ENCODE results near the gene ADGRV1.
"Not testable (repeated sequence)": the region's sequence is repeated elsewhere in the genome, so short reads cannot be mapped to it uniquely, and the experiment has no call there.

ADGRV1 gene

DNA sequence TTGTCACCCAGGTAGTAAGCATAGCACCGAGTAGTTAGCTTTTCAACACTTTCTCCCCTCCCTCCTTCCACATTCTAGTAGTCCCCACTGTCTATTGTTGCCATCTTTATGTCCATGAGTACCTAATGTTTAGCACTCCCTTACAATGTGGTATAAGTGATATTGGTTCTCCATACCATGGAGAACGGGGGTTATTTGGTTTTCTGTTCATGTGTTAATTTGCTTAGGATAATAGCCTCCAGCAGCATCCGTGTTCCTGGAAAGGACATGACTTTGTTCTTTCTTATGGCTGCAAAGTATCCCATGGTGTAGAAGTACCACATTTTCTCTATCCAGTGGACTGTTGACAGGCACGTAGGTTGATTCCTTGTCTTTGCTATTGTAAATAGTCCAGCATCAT lies 353.9 kb downstream of the ADGRV1 start:
- no peaks in the 10 kb centered on the region for H3K27me3 ChIP-seq (ENCODE audit: insufficient read depth, insufficient read length)
- no peak for DNase-seq (ENCODE audit: low read depth, low spot score)
- no peaks in the 10 kb centered on the region for H3K4me1 ChIP-seq (ENCODE audit: insufficient read depth, insufficient read length)
- no peak overlapping the region for H3K9ac ChIP-seq (ENCODE audit: insufficient read length, low read depth)
- H3K4me3 ChIP-seq (ENCODE audit: insufficient read length, low read depth) = no peak overlapping the region
- no peaks in the 10 kb centered on the region for H3K36me3 ChIP-seq (ENCODE audit: insufficient read depth, insufficient read length, low read length)
- no peaks in the 10 kb centered on the region for H3K9me3 ChIP-seq (ENCODE audit: insufficient read depth, low read length)
- TF ChIP-seq SUZ12 (IDR thresholded peaks at IDR 0.05; ENCODE audit: extremely low read depth, insufficient read depth, insufficient read length) (no peak), ZNF274 (IDR thresholded peaks at IDR 0.05; ENCODE audit: low read depth, low read length) (no peak), YY1 (IDR thresholded peaks at IDR 0.05; ENCODE audit: insufficient read depth, insufficient read length) (no peak)

DNA sequence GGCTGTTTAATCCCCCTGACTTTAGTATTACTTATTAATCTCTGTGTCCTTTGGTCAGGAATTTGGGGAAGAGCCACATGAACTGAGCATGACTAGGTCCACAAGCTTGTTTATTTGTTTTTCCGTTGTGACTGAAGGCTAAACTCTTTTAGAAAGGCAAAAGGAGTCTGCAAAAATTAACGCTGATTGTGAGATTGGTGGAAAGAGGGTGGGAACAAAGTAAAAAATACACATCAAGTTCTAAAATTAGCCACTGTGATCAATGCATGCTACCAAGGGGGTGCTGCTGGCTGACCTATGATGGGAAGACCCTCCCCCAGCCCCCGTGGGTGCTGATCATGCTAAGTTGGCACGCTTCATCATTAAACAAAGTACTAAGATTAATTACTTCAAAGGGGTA lies 356.8 kb downstream of the ADGRV1 start:
- H3K4me3 ChIP-seq (ENCODE audit: insufficient read length, low read depth) = no peak overlapping the region

DNA sequence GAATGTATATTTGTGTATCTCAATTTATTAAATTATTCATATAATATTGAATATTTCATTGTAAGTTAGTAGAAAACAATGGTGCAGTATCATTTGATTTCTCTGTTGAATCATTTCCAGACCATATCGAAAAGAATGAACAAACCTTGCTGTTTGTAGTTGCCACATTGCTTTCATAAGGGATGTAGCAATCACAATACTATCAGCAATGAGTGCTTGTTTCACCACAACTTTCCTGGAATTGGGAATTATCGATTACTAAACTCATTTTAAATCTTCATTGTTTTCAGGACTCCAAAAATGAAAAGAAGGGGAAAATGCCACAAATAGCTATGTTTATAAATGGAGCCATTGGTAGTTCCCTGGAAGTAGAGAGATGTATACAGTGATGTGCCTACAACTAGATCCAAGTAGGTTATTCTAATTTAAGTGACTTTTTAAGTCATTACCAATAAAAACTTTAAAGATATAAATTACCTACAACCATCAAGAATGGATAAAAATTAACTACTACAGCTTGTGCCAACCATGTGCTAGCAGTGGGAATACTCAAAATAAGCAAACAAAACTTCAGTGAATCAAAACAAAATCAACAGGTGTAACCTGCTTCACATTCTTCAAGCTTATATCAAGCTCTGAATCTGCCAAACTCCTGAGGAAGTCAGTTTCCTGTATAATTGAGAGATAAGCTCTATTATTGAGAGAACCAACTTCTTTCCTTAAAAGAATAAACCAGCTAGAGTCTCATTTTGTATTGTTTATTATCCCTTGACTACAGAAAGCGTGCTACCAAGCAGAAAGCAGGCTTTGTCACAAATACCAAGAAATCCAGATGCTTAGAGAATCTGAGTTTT lies 358.6 kb downstream of the ADGRV1 start:
- H3K4me3 ChIP-seq (ENCODE audit: insufficient read length, low read depth) = no peak overlapping the region
- no peak overlapping the region for H3K9ac ChIP-seq (ENCODE audit: insufficient read length, low read depth)
- no peaks in the 10 kb centered on the region for H3K4me1 ChIP-seq (ENCODE audit: insufficient read depth, insufficient read length)
- no peaks in the 10 kb centered on the region for H3K9me3 ChIP-seq (ENCODE audit: insufficient read depth, low read length)
- TF ChIP-seq YY1 (IDR thresholded peaks at IDR 0.05; ENCODE audit: insufficient read depth, insufficient read length) (no peak), SUZ12 (IDR thresholded peaks at IDR 0.05; ENCODE audit: extremely low read depth, insufficient read depth, insufficient read length) (no peak), ZNF274 (IDR thresholded peaks at IDR 0.05; ENCODE audit: low read depth, low read length) (no peak)
- DNase-seq (ENCODE audit: low read depth, low spot score) = no peak
- H3K27me3 ChIP-seq (ENCODE audit: insufficient read depth, insufficient read length) = no peaks in the 10 kb centered on the region
- H3K36me3 ChIP-seq (ENCODE audit: insufficient read depth, insufficient read length, low read length) = no peaks in the 10 kb centered on the region

More for the DNA sequence above, 356.8 kb downstream of the ADGRV1 start:
- H3K27me3 ChIP-seq (ENCODE audit: insufficient read depth, insufficient read length) = no peaks in the 10 kb centered on the region
- no peak for DNase-seq (ENCODE audit: low read depth, low spot score)
- no peaks in the 10 kb centered on the region for H3K36me3 ChIP-seq (ENCODE audit: insufficient read depth, insufficient read length, low read length)
- H3K9me3 ChIP-seq (ENCODE audit: insufficient read depth, low read length) = no peaks in the 10 kb centered on the region
- no peak overlapping the region for H3K9ac ChIP-seq (ENCODE audit: insufficient read length, low read depth)
- TF ChIP-seq SUZ12 (IDR thresholded peaks at IDR 0.05; ENCODE audit: extremely low read depth, insufficient read depth, insufficient read length) = no peak
- no peak for TF ChIP-seq YY1 (IDR thresholded peaks at IDR 0.05; ENCODE audit: insufficient read depth, insufficient read length)
- no peak for TF ChIP-seq ZNF274 (IDR thresholded peaks at IDR 0.05; ENCODE audit: low read depth, low read length)
- no peaks in the 10 kb centered on the region for H3K4me1 ChIP-seq (ENCODE audit: insufficient read depth, insufficient read length)

DNA sequence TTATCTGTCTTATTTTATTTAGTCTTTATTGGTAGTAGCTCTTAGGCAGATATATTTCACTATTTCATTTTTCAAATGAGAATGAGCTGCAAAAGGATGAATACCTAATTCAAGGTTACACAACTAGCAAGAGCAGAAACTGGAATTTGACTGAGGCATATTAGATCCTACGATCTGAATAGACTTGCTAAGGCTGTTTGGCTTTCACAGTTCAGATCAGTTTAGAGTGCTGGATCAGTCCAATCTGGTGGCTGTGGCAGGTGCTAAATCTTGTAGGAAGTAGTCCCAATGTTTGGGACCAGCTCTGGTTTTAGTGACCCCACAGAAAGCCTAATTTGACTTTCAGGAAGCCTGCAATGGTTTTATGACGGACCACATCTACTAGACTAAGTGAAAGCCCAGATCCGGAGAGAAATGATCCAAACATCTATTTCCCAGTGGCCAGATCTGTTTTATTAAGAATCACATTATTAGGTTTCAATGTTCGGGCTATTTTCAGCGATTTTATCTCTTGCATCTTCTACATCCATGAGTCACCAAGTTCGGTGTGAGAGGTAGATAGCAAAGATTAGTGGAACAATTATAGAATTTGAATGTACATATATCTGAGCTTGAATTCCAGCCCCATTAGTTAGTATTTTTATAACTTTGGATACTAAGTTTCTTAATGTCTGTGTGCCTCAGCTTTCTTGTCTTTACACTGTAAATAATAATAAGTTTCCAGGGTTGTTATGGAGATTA lies 359.5 kb downstream of the ADGRV1 start:
- no peaks in the 10 kb centered on the region for H3K4me1 ChIP-seq (ENCODE audit: insufficient read depth, insufficient read length)
- no peak overlapping the region for H3K4me3 ChIP-seq (ENCODE audit: insufficient read length, low read depth)
- H3K27me3 ChIP-seq (ENCODE audit: insufficient read depth, insufficient read length) = no peaks in the 10 kb centered on the region
- no peaks in the 10 kb centered on the region for H3K9me3 ChIP-seq (ENCODE audit: insufficient read depth, low read length)
- H3K36me3 ChIP-seq (ENCODE audit: insufficient read depth, insufficient read length, low read length) = no peaks in the 10 kb centered on the region
- no peak for DNase-seq (ENCODE audit: low read depth, low spot score)
- H3K9ac ChIP-seq (ENCODE audit: insufficient read length, low read depth) = no peak overlapping the region
- TF ChIP-seq ZNF274 (IDR thresholded peaks at IDR 0.05; ENCODE audit: low read depth, low read length) = no peak
- no peak for TF ChIP-seq SUZ12 (IDR thresholded peaks at IDR 0.05; ENCODE audit: extremely low read depth, insufficient read depth, insufficient read length)
- TF ChIP-seq YY1 (IDR thresholded peaks at IDR 0.05; ENCODE audit: insufficient read depth, insufficient read length) = no peak

DNA sequence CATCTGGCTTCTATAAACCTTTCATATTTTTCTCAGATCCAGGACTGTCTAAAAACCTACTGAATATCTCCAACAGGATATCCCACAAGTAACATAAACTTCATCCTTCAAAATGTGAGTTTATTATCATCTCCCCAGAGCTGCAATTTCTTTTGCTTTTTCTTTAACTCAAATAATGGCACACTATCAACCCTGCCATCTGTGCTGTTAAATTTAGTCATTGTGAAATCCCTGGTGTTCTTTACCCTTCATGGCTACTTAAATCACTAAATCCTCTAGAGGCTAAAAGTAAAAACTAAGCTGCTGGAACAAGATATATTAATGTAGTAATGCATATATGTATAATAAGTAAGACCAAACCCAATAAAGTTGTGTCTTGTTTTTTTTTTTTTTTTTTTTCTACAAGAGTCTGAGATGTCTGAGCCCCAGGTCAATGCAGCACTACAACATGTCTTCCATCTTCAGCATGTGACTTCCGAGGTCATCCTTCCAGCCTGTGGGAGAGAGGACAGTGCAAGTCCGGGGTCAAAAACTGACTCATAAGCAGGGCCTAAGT lies 362.9 kb downstream of the ADGRV1 start:
- TF ChIP-seq YY1 (IDR thresholded peaks at IDR 0.05; ENCODE audit: insufficient read depth, insufficient read length) (no peak), SUZ12 (IDR thresholded peaks at IDR 0.05; ENCODE audit: extremely low read depth, insufficient read depth, insufficient read length) (no peak), ZNF274 (IDR thresholded peaks at IDR 0.05; ENCODE audit: low read depth, low read length) (no peak)
- Histone ChIP-seq H3K9me3 (ENCODE audit: insufficient read depth, low read length) (no peaks in the 10 kb centered on the region), H3K36me3 (ENCODE audit: insufficient read depth, insufficient read length, low read length) (no peaks in the 10 kb centered on the region), H3K27me3 (ENCODE audit: insufficient read depth, insufficient read length) (no peaks in the 10 kb centered on the region), H3K4me3 (ENCODE audit: insufficient read length, low read depth) (no peak overlapping the region), H3K9ac (ENCODE audit: insufficient read length, low read depth) (no peak overlapping the region), H3K4me1 (ENCODE audit: insufficient read depth, insufficient read length) (no peaks in the 10 kb centered on the region)
- no peak for DNase-seq (ENCODE audit: low read depth, low spot score)

DNA sequence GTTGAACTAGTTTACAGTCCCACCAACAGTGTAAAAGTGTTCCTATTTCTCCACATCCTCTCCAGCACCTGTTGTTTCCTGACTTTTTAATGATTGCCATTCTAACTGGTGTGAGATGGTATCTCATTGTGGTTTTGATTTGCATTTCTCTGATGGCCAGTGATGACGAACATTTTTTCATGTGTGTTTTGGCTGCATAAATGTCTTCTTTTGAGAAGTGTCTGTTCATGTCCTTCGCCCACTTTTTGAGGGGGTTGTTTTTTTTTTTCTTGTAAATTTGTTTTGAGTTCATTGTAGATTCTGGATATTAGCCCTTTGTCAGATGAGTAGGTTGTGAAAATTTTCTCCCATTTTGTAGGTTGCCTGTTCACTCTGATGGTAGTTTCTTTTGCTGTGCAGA lies 365.6 kb downstream of the ADGRV1 start:
- not testable (repeated sequence) for H3K27me3 ChIP-seq (ENCODE audit: insufficient read depth, insufficient read length); H3K36me3 ChIP-seq (ENCODE audit: insufficient read depth, insufficient read length, low read length); DNase-seq (ENCODE audit: low read depth, low spot score); H3K9ac ChIP-seq (ENCODE audit: insufficient read length, low read depth); H3K9me3 ChIP-seq (ENCODE audit: insufficient read depth, low read length); H3K4me1 ChIP-seq (ENCODE audit: insufficient read depth, insufficient read length); H3K4me3 ChIP-seq (ENCODE audit: insufficient read length, low read depth)

DNA sequence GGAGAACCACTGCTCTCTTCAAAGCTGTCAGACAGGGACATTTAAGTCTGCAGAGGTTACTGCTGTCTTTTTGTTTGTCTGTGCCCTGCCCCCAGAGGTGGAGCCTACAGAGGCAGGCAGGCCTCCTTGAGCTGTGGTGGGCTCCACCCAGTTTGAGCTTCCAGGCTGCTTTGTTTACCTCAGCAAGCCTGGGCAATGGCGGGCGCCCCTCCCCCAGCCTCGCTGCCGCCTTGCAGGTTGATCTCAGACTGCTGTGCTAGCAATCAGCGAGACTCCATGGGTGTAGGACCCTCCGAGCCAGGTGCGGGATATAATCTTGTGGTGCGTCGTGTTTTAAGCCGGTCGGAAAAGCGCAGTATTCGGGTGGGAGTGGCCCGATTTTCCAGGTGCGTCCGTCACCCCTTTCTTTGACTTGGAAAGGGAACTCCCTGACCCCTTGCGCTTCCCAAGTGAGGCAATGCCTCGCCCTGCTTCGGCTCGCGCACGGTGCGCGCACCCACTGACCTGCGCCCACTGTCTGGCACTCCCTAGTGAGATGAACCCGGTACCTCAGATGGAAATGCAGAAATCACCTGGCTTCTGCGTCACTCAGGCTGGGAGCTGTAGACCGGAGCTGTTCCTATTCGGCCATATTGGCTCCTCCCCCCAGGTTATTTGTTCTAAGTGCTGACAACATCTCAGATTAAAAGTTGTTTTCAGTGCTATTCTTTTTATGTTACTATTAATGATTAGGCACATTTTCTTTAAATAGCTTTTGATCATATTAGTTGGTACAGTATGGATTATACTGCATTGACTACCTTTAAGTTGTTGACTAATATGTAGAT lies 370.6 kb downstream of the ADGRV1 start:
- H3K36me3 ChIP-seq (ENCODE audit: insufficient read depth, insufficient read length, low read length); H3K4me1 ChIP-seq (ENCODE audit: insufficient read depth, insufficient read length); H3K9me3 ChIP-seq (ENCODE audit: insufficient read depth, low read length); H3K9ac ChIP-seq (ENCODE audit: insufficient read length, low read depth); H3K27me3 ChIP-seq (ENCODE audit: insufficient read depth, insufficient read length); DNase-seq (ENCODE audit: low read depth, low spot score): not testable (repeated sequence)
- H3K4me3 ChIP-seq (ENCODE audit: insufficient read length, low read depth) = peak overlapping the region; percentile 24
